Upper lobe of right lung (tissue), 1 donor: ENCODE measurements around the gene AK9. TPM values are rescaled to one million over a fixed set of nuclear protein-coding genes. Genes with fewer than 3 reads are reported as not detected.

Source experiments
- ATAC-seq: fragments of 200-7000 bp; cut with Tn5 transposase; one replicate; pipeline ENCODE4 v1.9.1; 2020; ENCODE audit warnings: mild to moderate bottlenecking, moderate library complexity
- DNase-seq: peaks from one replicate; pipeline ENCODE4 v3.0.0-alpha.2; 2020
- H3K27ac ChIP-seq: fragments of 200-600 bp; one replicate; pipeline ENCODE4 v1.8.0; 2022
- H3K27me3 ChIP-seq: fragments of 200-600 bp; one replicate; pipeline ENCODE4 v1.8.0; 2022; ENCODE audit warnings: mild to moderate bottlenecking
- H3K36me3 ChIP-seq: fragments of 200-600 bp; one replicate; pipeline ENCODE4 v1.8.0; 2022
- H3K4me1 ChIP-seq: fragments of 200-600 bp; one replicate; pipeline ENCODE4 v1.8.0; 2022
- H3K4me3 ChIP-seq: fragments of 200-600 bp; one replicate; pipeline ENCODE4 v1.8.0; 2022; ENCODE audit warnings: mild to moderate bottlenecking
- H3K9me3 ChIP-seq: fragments of 200-600 bp; one replicate; pipeline ENCODE4 v1.8.0; 2022
- CTCF ChIP-seq: fragments of 200-600 bp; IDR thresholded peaks from one replicate; pipeline ENCODE4 v1.8.0; 2022; ENCODE audit warnings: antibody characterized with exemption
- intact Hi-C: fragments of 100-400 bp; cut with DNase I; formaldehyde crosslinking; loops from one replicate; pipeline ENCODE4 v1.11.0; 2022
- total RNA-seq: library from RNA; stranded (reverse); fragmentation: NEBNext Ultra II Directional; extraction: Animal tissue kit (Norgen Biotek cat#: 25700); gene quantifications from one replicate; pipeline ENCODE4 v1.2.1, GENCODE V29; 2021
- donor health status: DM: no; HTN: yes; CAD: no; lungs with severe emphysema.

Gene AK9
- total RNA-seq, 1 donor from 2014 or later: 8.8 TPM

GRCh38 chr6:109447087-109447486 is 243.9 kb downstream of the AK9 start:
- Histone ChIP-seq H3K36me3 (peaks cover 44% of the 10 kb centered on the region), H3K27ac (no peak overlapping the region), H3K4me3 (no peak overlapping the region), H3K27me3 (no peaks in the 10 kb centered on the region), H3K4me1 (peaks cover 3% of the 10 kb centered on the region), H3K9me3 (no peaks in the 10 kb centered on the region)
- ATAC-seq (no peak), DNase-seq (no peak)
- intact Hi-C loops: no loop called here
- TF ChIP-seq CTCF: no peak

GRCh38 chr6:109446541-109446940 is 244.5 kb downstream of the AK9 start:
- DNase-seq (no peak), ATAC-seq (no peak)
- no peaks in the 10 kb centered on the region for H3K9me3 ChIP-seq
- no peak overlapping the region for H3K4me3 ChIP-seq
- peaks cover 8% of the 10 kb centered on the region for H3K4me1 ChIP-seq
- TF ChIP-seq CTCF: no peak
- H3K36me3 ChIP-seq: peaks cover 40% of the 10 kb centered on the region
- intact Hi-C loops: no loop called here
- H3K27ac ChIP-seq: no peak overlapping the region
- no peaks in the 10 kb centered on the region for H3K27me3 ChIP-seq

GRCh38 chr6:109446072-109446471 is 244.9 kb downstream of the AK9 start:
- Histone ChIP-seq H3K27ac (no peak overlapping the region), H3K4me3 (no peak overlapping the region), H3K36me3 (peaks cover 36% of the 10 kb centered on the region), H3K4me1 (peaks cover 11% of the 10 kb centered on the region), H3K27me3 (no peaks in the 10 kb centered on the region), H3K9me3 (no peaks in the 10 kb centered on the region)
- DNase-seq (no peak), ATAC-seq (no peak)
- intact Hi-C loops: no loop called here
- TF ChIP-seq CTCF: no peak

GRCh38 chr6:109445382-109445781 is 245.6 kb downstream of the AK9 start:
- Histone ChIP-seq H3K4me1 (peaks cover 11% of the 10 kb centered on the region), H3K27me3 (no peaks in the 10 kb centered on the region), H3K36me3 (peaks cover 36% of the 10 kb centered on the region), H3K9me3 (no peaks in the 10 kb centered on the region), H3K27ac (no peak overlapping the region), H3K4me3 (no peak overlapping the region)
- DNase-seq: no peak
- TF ChIP-seq CTCF: no peak
- intact Hi-C loops: no loop called here
- no peak for ATAC-seq

GRCh38 chr6:109443425-109443950 is 247.5 kb downstream of the AK9 start:
- no peak for TF ChIP-seq CTCF
- intact Hi-C loops: no loop called here
- ATAC-seq (no peak), DNase-seq (no peak)
- no peaks in the 10 kb centered on the region for H3K9me3 ChIP-seq
- H3K36me3 ChIP-seq: peaks cover 36% of the 10 kb centered on the region
- H3K27me3 ChIP-seq: no peaks in the 10 kb centered on the region
- no peak overlapping the region for H3K4me3 ChIP-seq
- no peak overlapping the region for H3K27ac ChIP-seq
- H3K4me1 ChIP-seq: peaks cover 11% of the 10 kb centered on the region

Other genes with a start within 250 kb of the AK9 start
- gene MICAL1, start 235.4 kb downstream of the AK9 start, total RNA-seq: 53.6 TPM
- 8.5 TPM for gene ZBTB24, start 208.0 kb downstream of the AK9 start, total RNA-seq
- 31.3 TPM for gene FIG4, start 94 bp upstream of the AK9 start, total RNA-seq